Endodermal cell (in vitro differentiated cells): ENCODE measurements around the gene RREB1. TPM values are rescaled to one million over a fixed set of nuclear protein-coding genes. Genes with fewer than 3 reads are reported as not detected.

Experiments
- DNase-seq: peaks from one replicate; pipeline ENCODE4 v3.0.0-alpha.2; 2017
- H3K27ac ChIP-seq: 2 replicates; pipeline ENCODE4 v1.5.1; 2013; ENCODE audit warnings: mild to moderate bottlenecking, low read depth, low read length, moderate library complexity
- H3K27me3 ChIP-seq: 2 replicates; pipeline ENCODE4 v1.6.1; 2013; ENCODE audit warnings: mild to moderate bottlenecking, low read length, moderate library complexity; ENCODE audit not compliant: insufficient read depth, control insufficient read depth, poor library complexity, severe bottlenecking
- H3K36me3 ChIP-seq: 2 replicates; pipeline ENCODE4 v1.7.0; 2013; ENCODE audit warnings: mild to moderate bottlenecking, low read length, moderate library complexity; ENCODE audit not compliant: control insufficient read depth, insufficient read depth
- H3K4me1 ChIP-seq: one replicate; pipeline ENCODE4 v1.7.0; 2013; ENCODE audit warnings: low read length; ENCODE audit not compliant: control insufficient read depth, insufficient read depth
- H3K4me3 ChIP-seq: 2 replicates; pipeline ENCODE4 v1.5.1; 2013; ENCODE audit warnings: mild to moderate bottlenecking, low read length, moderate library complexity
- H3K9ac ChIP-seq: 2 replicates; pipeline ENCODE4 v1.6.1; 2013; ENCODE audit warnings: mild to moderate bottlenecking, low read length, moderate library complexity; ENCODE audit not compliant: poor library complexity, severe bottlenecking; ENCODE audit errors: extremely low read depth
- H3K9me3 ChIP-seq: 2 replicates; pipeline ENCODE4 v1.6.1; 2013; ENCODE audit warnings: mild to moderate bottlenecking, low read length, moderate library complexity; ENCODE audit not compliant: control insufficient read depth
- H3K27ac Mint-ChIP-seq: 2 replicates; pipeline ENCODE4 v1.8.0; 2020; ENCODE audit warnings: mixed read lengths
- H3K27me3 Mint-ChIP-seq: 2 replicates; pipeline ENCODE4 v1.8.0; 2021; ENCODE audit warnings: mild to moderate bottlenecking, mixed read lengths; ENCODE audit not compliant: insufficient read depth
- H3K36me3 Mint-ChIP-seq: 2 replicates; pipeline ENCODE4 v1.8.0; 2020; ENCODE audit warnings: low read depth, mixed read lengths
- H3K4me1 Mint-ChIP-seq: 2 replicates; pipeline ENCODE4 v1.8.0; 2020; ENCODE audit warnings: mixed read lengths
- H3K4me3 Mint-ChIP-seq: 2 replicates; pipeline ENCODE4 v1.8.0; 2020; ENCODE audit warnings: mild to moderate bottlenecking, moderate library complexity, mixed read lengths
- H3K9me3 Mint-ChIP-seq: 2 replicates; pipeline ENCODE4 v1.8.0; 2020; ENCODE audit warnings: mild to moderate bottlenecking, mixed read lengths
- WGBS, 2 experiments: methylation state at CpG; one replicate each; pipeline versions ENCODE4 v1.1.5 to v1.1.7; 2013; ENCODE audit warnings: missing lambda C conversion rate in 2 of 2, mixed read lengths in 1 of 2; ENCODE audit not compliant: insufficient coverage in 1 of 2, insufficient read length in 1 of 2; 5-methylcytosine and 5-hydroxymethylcytosine counted together
- total RNA-seq, 2 donors: library from RNA; stranded (reverse); fragmentation: NEBNext Ultra II Directional in 1 of 2; extraction: Animal tissue kit (Norgen Biotek cat#: 25700) in 1 of 2; gene quantifications; 2 replicates in 1 of 2; 3 replicates in 1 of 2; pipeline ENCODE4 v1.2.1, GENCODE V29; 2021
- TF ChIP-seq, protein P1 (sequence below): fragments of 200-600 bp; sonication (generic); conservative IDR thresholded peaks from 2 replicates; pipeline ENCODE4 v1.5.0; 2021; ENCODE audit warnings: antibody characterized with exemption, mild to moderate bottlenecking

The RREB1 gene
- total RNA-seq, 2 donors from 2014 or later, result 51.2 to 64.3 TPM

GRCh38 chr6:7195339-7196018 is 87.7 kb downstream of the RREB1 start:
- peaks cover 50% of the 10 kb centered on the region for H3K36me3 Mint-ChIP-seq
- H3K9me3 Mint-ChIP-seq, result no peaks in the 10 kb centered on the region
- Histone ChIP-seq H3K4me3 (no peak overlapping the region), H3K36me3 (peaks cover 65% of the 10 kb centered on the region), H3K9ac (no peak overlapping the region), H3K27me3 (no peaks in the 10 kb centered on the region), H3K9me3 (no peaks in the 10 kb centered on the region), H3K4me1 (no peaks in the 10 kb centered on the region), H3K27ac (no peak overlapping the region)
- no peak overlapping the region for H3K4me3 Mint-ChIP-seq
- no peaks in the 10 kb centered on the region for H3K27me3 Mint-ChIP-seq
- TF ChIP-seq, protein P1, sequence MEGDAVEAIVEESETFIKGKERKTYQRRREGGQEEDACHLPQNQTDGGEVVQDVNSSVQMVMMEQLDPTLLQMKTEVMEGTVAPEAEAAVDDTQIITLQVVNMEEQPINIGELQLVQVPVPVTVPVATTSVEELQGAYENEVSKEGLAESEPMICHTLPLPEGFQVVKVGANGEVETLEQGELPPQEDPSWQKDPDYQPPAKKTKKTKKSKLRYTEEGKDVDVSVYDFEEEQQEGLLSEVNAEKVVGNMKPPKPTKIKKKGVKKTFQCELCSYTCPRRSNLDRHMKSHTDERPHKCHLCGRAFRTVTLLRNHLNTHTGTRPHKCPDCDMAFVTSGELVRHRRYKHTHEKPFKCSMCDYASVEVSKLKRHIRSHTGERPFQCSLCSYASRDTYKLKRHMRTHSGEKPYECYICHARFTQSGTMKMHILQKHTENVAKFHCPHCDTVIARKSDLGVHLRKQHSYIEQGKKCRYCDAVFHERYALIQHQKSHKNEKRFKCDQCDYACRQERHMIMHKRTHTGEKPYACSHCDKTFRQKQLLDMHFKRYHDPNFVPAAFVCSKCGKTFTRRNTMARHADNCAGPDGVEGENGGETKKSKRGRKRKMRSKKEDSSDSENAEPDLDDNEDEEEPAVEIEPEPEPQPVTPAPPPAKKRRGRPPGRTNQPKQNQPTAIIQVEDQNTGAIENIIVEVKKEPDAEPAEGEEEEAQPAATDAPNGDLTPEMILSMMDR, result no peak
- H3K27ac Mint-ChIP-seq, result peak overlapping the region; percentile 50
- peaks cover 17% of the 10 kb centered on the region for H3K4me1 Mint-ChIP-seq
- 78 to 90% methylated on average over 8 to 9 of the region's 9 CpGs for WGBS, 2 experiments
- DNase-seq, result no peak

- H3K4me1 ChIP-seq, result no peaks in the 10 kb centered on the region
- no peak overlapping the region for H3K4me3 ChIP-seq
- H3K27me3 Mint-ChIP-seq, result no peaks in the 10 kb centered on the region
- peaks cover 48% of the 10 kb centered on the region for H3K36me3 Mint-ChIP-seq
- peak overlapping the region; percentile 50 for H3K27ac Mint-ChIP-seq
- no peak for DNase-seq
- H3K4me1 Mint-ChIP-seq, result peaks cover 17% of the 10 kb centered on the region
- H3K27ac ChIP-seq, result no peak overlapping the region
- peaks cover 65% of the 10 kb centered on the region for H3K36me3 ChIP-seq
- TF ChIP-seq, protein P1, result no peak
- H3K4me3 Mint-ChIP-seq, result no peak overlapping the region
- no peaks in the 10 kb centered on the region for H3K9me3 ChIP-seq
- no peaks in the 10 kb centered on the region for H3K9me3 Mint-ChIP-seq
- 89 to 90% methylated on average over 4 to 7 of the region's 7 CpGs for WGBS, 2 experiments
- no peak overlapping the region for H3K9ac ChIP-seq
- H3K27me3 ChIP-seq, result no peaks in the 10 kb centered on the region
These were observed 88.2 kb downstream of the RREB1 start for GRCh38 chr6:7196019-7196402.

- H3K27me3 Mint-ChIP-seq, result no peaks in the 10 kb centered on the region
- DNase-seq, result no peak
- no peak overlapping the region for H3K4me3 Mint-ChIP-seq
- Histone ChIP-seq H3K4me3 (no peak overlapping the region), H3K36me3 (peaks cover 64% of the 10 kb centered on the region), H3K27me3 (no peaks in the 10 kb centered on the region), H3K27ac (no peak overlapping the region), H3K9me3 (no peaks in the 10 kb centered on the region), H3K4me1 (no peaks in the 10 kb centered on the region), H3K9ac (no peak overlapping the region)
- 92 to 97% methylated on average over 3 to 4 of the region's 4 CpGs for WGBS, 2 experiments
- TF ChIP-seq, protein P1, result no peak
- H3K36me3 Mint-ChIP-seq, result peaks cover 47% of the 10 kb centered on the region
- peak overlapping the region; percentile 30 for H3K27ac Mint-ChIP-seq
- H3K4me1 Mint-ChIP-seq, result peaks cover 17% of the 10 kb centered on the region
- H3K9me3 Mint-ChIP-seq, result no peaks in the 10 kb centered on the region
These were observed 89.0 kb downstream of the RREB1 start for GRCh38 chr6:7196685-7197283.
